OCI-LY7 (cell line): Measurements from ENCODE around the gene CPZ. TPM values are rescaled to one million over a fixed set of nuclear protein-coding genes. Genes with fewer than 3 reads are reported as not detected.

Experiments used
- BruUV-seq: library from RNA; stranded (reverse); fragments of 400-500 nt; replicated peaks from 2 replicates; lab custom pipeline; 2021; lab: Mats Ljungman, UMichigan
- CTCF ChIA-PET: fragments of 300-600 bp; sonication (Branson Sonifier 250); formaldehyde crosslinking; loops from one replicate; lab custom pipeline; 2022; ENCODE audit warnings: antibody characterized with exemption; ENCODE audit not compliant: unreplicated experiment; lab: Charles Lee
- POLR2A ChIA-PET: fragments of 300-600 bp; sonication (Branson Sonifier 250); formaldehyde crosslinking; loops from one replicate; lab custom pipeline; 2022; ENCODE audit warnings: antibody characterized with exemption; lab: Charles Lee
- DNase-seq: peaks from one replicate; pipeline ENCODE4 v3.0.0-alpha.2; 2015; ENCODE audit warnings: low spot score
- H2AFZ ChIP-seq: fragments of 200-600 bp; sonication (generic), shearing (Covaris generic); 2 replicates; pipeline ENCODE4 v1.6.1; 2014; ENCODE audit warnings: mild to moderate bottlenecking, antibody characterized with exemption, low read length, moderate library complexity
- H3K27ac ChIP-seq: fragments of 200-600 bp; sonication (generic); 2 replicates; pipeline ENCODE4 v1.5.1; 2014; ENCODE audit warnings: mixed run types, low read depth, mild to moderate bottlenecking, moderate library complexity, low read length, inconsistent platforms; ENCODE audit not compliant: poor library complexity, severe bottlenecking
- H3K36me3 ChIP-seq: fragments of 200-600 bp; sonication (generic); 2 replicates; pipeline ENCODE4 v1.6.1; 2014; ENCODE audit warnings: mild to moderate bottlenecking, antibody characterized with exemption, low read length, moderate library complexity, mixed read lengths; ENCODE audit not compliant: insufficient read depth
- H3K4me1 ChIP-seq: fragments of 200-600 bp; sonication (generic); 2 replicates; pipeline ENCODE4 v1.5.1; 2014; ENCODE audit warnings: mild to moderate bottlenecking, low read length; ENCODE audit not compliant: insufficient read depth, poor library complexity, severe bottlenecking
- H3K4me2 ChIP-seq: fragments of 200-600 bp; sonication (generic); 2 replicates; pipeline ENCODE4 v1.6.1; 2014; ENCODE audit warnings: mild to moderate bottlenecking, low read length
- H3K4me3 ChIP-seq: fragments of 200-600 bp; sonication (generic); 2 replicates; pipeline ENCODE4 v1.5.1; 2014; ENCODE audit warnings: mild to moderate bottlenecking, low read depth, low read length; ENCODE audit not compliant: poor library complexity, severe bottlenecking
- H3K79me2 ChIP-seq: fragments of 200-600 bp; sonication (generic); 2 replicates; pipeline ENCODE4 v1.6.1; 2016; ENCODE audit warnings: low read depth, mild to moderate bottlenecking, low read length, moderate library complexity, mixed read lengths; ENCODE audit not compliant: insufficient read depth
- H3K9me2 ChIP-seq: fragments of 200-600 bp; sonication (generic); 2 replicates; pipeline ENCODE4 v1.6.1; 2016; ENCODE audit warnings: mild to moderate bottlenecking, low read length, mixed read lengths; ENCODE audit not compliant: insufficient read depth
- H3K9me3 ChIP-seq: fragments of 200-600 bp; sonication (generic); 2 replicates; pipeline ENCODE4 v1.6.1; 2014; ENCODE audit warnings: mild to moderate bottlenecking, mixed run types, low read length, mixed read lengths
- H4K20me1 ChIP-seq: fragments of 200-600 bp; sonication (generic); 2 replicates; pipeline ENCODE4 v1.6.1; 2014; ENCODE audit warnings: mild to moderate bottlenecking, antibody characterized with exemption, low read length, moderate library complexity, mixed read lengths; ENCODE audit not compliant: insufficient read depth
- CTCF ChIP-seq: fragments of 200-600 bp; sonication (generic); conservative IDR thresholded peaks from 2 replicates; pipeline ENCODE4 v1.5.1; 2014; ENCODE audit warnings: mild to moderate bottlenecking, antibody characterized with exemption, low read length, moderate library complexity, mixed read lengths
- EZH2phosphoT487 ChIP-seq: fragments of 200-600 bp; sonication (generic); IDR thresholded peaks from 2 replicates; pipeline ENCODE4 v1.6.1; 2018; ENCODE audit warnings: low read depth, borderline replicate concordance, mild to moderate bottlenecking, mixed run types, antibody characterized with exemption, low read length, moderate library complexity, mixed read lengths
- intact Hi-C: fragments of 100-400 bp; cut with micrococcal nuclease; formaldehyde crosslinking; loops from one replicate; pipeline ENCODE4 v1.10.0; 2022; ENCODE audit not compliant: unreplicated experiment
- total RNA-seq, 2 experiments: library from RNA; depleted of rRNA in 1 of 2; stranded (reverse); fragments of >200 nt in 1 of 2; shearing (Covaris generic) in 1 of 2; gene quantifications; 2 replicates each; pipeline ENCODE4 v1.2.3, GENCODE V29; 2014 to 2022

CPZ gene
- total RNA-seq, 2 experiments from 2014 or later, result not detected

DNA sequence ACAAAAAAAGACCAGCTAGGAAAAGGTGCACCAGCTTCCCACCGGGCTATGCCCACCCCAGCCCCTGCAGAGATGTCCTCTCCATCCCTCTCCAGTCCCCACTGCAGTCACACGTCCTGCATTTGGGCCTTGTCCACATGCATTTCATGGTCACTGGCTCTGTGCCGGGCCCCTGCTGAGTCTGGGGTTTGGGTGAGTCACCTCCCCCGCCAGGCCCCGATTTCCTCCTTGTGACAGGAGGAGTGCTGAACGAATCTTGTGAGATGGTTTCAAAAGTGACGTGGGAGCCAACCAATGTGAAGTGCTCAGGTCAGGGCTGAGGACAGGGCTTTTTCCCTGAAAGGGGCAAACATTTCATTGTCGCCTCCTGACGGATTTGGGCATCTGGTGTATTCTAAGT lies 7.1 kb downstream of the CPZ start:
- no peak overlapping the region for H3K4me3 ChIP-seq
- TF ChIP-seq CTCF (no peak), EZH2phosphoT487 (no peak)
- no peaks in the 10 kb centered on the region for H3K36me3 ChIP-seq
- no peak for DNase-seq
- H3K79me2 ChIP-seq, result no peaks in the 10 kb centered on the region
- intact Hi-C loops, result no loop called here
- ChIA-PET CTCF (no interaction called here), POLR2A (no interaction called here)
- no peaks in the 10 kb centered on the region for H3K4me1 ChIP-seq
- H3K4me2 ChIP-seq, result no peak overlapping the region
- H2AFZ ChIP-seq, result no peak overlapping the region
- no peaks in the 10 kb centered on the region for H4K20me1 ChIP-seq
- H3K9me2 ChIP-seq, result no peaks in the 10 kb centered on the region
- no peaks in the 10 kb centered on the region for H3K9me3 ChIP-seq
- no TSS peak for BruUV-seq
- no peak overlapping the region for H3K27ac ChIP-seq

GRCh38 chr4:8600266-8600665 lies 7.7 kb downstream of the CPZ start:
- ChIA-PET POLR2A (no interaction called here), CTCF (no interaction called here)
- no peaks in the 10 kb centered on the region for H3K9me3 ChIP-seq
- no peaks in the 10 kb centered on the region for H3K4me1 ChIP-seq
- TF ChIP-seq EZH2phosphoT487 (no peak), CTCF (no peak)
- no peaks in the 10 kb centered on the region for H3K79me2 ChIP-seq
- H3K4me2 ChIP-seq, result no peak overlapping the region
- H3K27ac ChIP-seq, result no peak overlapping the region
- H4K20me1 ChIP-seq, result no peaks in the 10 kb centered on the region
- no peak overlapping the region for H3K4me3 ChIP-seq
- no peaks in the 10 kb centered on the region for H3K36me3 ChIP-seq
- no peak overlapping the region for H2AFZ ChIP-seq
- no TSS peak for BruUV-seq
- H3K9me2 ChIP-seq, result no peaks in the 10 kb centered on the region
- intact Hi-C loops, result no loop called here
- DNase-seq, result no peak

DNA sequence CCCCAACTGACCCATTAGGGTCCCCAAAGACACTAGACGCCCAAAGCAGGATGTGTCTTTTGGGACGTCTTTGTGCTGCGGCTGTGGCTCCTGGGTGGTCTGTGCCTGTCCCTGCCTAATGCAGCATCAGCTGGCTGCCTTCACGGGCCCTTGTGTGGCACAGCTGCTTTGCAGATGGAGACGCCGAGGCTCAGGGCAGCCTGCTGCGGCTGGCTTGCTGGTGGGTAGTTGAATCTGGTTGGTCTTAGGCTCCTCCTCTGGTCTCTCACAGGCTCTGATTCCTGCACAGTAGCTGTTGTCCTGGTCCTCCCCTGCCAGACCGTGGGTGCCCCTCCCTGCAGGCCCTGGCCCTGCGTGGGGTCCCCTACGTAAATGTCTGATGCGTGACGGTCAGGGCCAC lies 8.1 kb downstream of the CPZ start:
- H3K79me2 ChIP-seq, result no peaks in the 10 kb centered on the region
- no peak for DNase-seq
- no peak overlapping the region for H3K4me2 ChIP-seq
- H2AFZ ChIP-seq, result no peak overlapping the region
- H4K20me1 ChIP-seq, result no peaks in the 10 kb centered on the region
- ChIA-PET POLR2A (no interaction called here), CTCF (no interaction called here)
- no peak overlapping the region for H3K4me3 ChIP-seq
- TF ChIP-seq CTCF (no peak), EZH2phosphoT487 (no peak)
- H3K4me1 ChIP-seq, result no peaks in the 10 kb centered on the region
- no peak overlapping the region for H3K27ac ChIP-seq
- intact Hi-C loops, result no loop called here
- BruUV-seq, result no TSS peak
- H3K9me3 ChIP-seq, result no peaks in the 10 kb centered on the region
- no peaks in the 10 kb centered on the region for H3K36me3 ChIP-seq
- H3K9me2 ChIP-seq, result no peaks in the 10 kb centered on the region
